Fibroblast of mammary gland (primary cell): ENCODE results near the gene CDKL4.
"Not testable (repeated sequence)": the region's sequence is repeated elsewhere in the genome, so short reads cannot be mapped to it uniquely, and the experiment has no call there.

Experiments used
- DNase-seq: peaks from one replicate; pipeline ENCODE4 v3.0.0-alpha.2; 2010; ENCODE audit warnings: low read depth
- H3K4me3 ChIP-seq: 2 replicates; pipeline ENCODE4 v1.5.1; 2011; ENCODE audit warnings: low read depth, mild to moderate bottlenecking, low read length, moderate library complexity; ENCODE audit not compliant: control insufficient read depth
- TF ChIP-seq, protein P1 (sequence below): conservative IDR thresholded peaks from 2 replicates; pipeline ENCODE4 v1.5.1; 2011; ENCODE audit warnings: low read depth, low read length, inconsistent platforms; ENCODE audit not compliant: control insufficient read depth, insufficient read depth

The CDKL4 gene

DNA sequence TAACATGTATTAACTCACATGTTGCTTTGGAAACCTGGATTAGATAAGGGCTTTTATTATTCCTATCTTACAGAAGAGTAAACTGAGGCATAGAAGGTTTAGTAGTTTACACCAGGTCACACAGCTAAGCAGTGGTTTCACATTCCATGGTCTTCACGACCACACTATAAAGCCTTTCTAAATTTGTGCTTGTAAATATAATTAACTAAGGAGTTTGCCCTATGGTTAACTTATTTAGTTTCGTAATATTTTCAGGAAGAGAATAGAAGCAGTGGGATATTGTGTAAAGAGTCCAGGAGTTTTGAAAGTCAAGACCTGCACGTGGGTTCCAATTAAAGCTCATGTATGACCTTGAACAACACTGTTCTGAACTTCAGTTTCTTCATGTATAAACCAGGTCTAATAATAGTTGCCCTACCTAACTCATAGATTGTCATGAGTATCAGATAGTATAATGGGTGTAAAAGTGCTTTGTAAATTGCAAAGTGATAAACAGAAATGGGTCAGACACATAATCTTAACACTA, 103.4 kb downstream of the CDKL4 start:
- no peak for DNase-seq
- TF ChIP-seq, protein P1, sequence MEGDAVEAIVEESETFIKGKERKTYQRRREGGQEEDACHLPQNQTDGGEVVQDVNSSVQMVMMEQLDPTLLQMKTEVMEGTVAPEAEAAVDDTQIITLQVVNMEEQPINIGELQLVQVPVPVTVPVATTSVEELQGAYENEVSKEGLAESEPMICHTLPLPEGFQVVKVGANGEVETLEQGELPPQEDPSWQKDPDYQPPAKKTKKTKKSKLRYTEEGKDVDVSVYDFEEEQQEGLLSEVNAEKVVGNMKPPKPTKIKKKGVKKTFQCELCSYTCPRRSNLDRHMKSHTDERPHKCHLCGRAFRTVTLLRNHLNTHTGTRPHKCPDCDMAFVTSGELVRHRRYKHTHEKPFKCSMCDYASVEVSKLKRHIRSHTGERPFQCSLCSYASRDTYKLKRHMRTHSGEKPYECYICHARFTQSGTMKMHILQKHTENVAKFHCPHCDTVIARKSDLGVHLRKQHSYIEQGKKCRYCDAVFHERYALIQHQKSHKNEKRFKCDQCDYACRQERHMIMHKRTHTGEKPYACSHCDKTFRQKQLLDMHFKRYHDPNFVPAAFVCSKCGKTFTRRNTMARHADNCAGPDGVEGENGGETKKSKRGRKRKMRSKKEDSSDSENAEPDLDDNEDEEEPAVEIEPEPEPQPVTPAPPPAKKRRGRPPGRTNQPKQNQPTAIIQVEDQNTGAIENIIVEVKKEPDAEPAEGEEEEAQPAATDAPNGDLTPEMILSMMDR: no peak
- H3K4me3 ChIP-seq: no peak overlapping the region

DNA sequence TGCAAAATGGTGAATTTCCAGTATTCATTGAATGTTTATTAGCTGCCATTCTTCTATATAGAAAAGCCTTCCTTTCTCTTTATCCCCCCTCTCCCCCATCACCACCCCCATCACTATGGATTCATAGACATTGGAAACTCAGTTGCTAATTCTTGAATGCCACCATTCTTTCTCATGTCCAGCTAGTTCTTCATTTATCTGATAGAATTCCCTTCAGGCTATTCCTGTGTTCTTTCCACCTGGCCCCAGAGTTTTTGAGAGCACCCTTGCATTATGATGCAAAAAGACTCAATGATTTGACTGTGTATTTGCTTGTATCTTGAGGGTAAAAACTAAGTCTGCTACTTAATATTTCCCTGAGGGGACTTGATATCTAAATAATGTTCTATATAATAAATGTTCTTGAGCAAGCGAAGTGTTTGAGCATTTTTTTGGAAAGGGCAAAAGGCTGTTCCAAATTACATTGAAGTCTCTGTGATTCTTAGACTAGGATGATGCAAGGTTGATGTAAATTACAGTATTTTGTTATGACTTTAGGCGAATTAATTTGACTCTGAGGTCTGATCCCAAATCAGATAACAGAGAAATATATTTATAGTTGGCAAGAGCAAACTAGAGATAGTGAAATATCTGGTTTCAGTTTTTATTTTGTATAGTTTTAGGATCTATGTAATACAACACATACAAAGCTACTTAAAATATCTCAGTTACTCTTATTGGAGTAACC, 104.1 kb downstream of the CDKL4 start:
- TF ChIP-seq, protein P1: no peak
- no peak overlapping the region for H3K4me3 ChIP-seq
- no peak for DNase-seq

DNA sequence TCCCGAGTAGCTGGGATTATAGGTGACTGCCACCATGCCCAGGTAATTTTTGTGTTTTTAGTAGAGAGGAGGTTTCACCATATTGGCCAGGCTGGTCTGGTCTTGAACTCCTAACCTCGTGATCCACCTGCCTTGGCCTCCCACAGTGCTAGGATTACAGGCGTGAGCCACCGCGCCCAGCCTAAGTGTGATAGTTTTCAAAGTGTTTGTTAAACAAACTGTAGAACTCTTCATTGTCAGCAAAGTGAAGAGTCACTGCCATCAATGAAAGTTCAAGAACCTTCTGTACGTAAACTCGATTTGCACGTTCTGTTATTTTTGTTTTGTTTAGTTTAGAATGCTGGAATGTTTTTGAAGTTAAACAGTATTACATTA, 104.9 kb downstream of the CDKL4 start:
- TF ChIP-seq, protein P1: no peak
- no peak overlapping the region for H3K4me3 ChIP-seq
- no peak for DNase-seq

DNA sequence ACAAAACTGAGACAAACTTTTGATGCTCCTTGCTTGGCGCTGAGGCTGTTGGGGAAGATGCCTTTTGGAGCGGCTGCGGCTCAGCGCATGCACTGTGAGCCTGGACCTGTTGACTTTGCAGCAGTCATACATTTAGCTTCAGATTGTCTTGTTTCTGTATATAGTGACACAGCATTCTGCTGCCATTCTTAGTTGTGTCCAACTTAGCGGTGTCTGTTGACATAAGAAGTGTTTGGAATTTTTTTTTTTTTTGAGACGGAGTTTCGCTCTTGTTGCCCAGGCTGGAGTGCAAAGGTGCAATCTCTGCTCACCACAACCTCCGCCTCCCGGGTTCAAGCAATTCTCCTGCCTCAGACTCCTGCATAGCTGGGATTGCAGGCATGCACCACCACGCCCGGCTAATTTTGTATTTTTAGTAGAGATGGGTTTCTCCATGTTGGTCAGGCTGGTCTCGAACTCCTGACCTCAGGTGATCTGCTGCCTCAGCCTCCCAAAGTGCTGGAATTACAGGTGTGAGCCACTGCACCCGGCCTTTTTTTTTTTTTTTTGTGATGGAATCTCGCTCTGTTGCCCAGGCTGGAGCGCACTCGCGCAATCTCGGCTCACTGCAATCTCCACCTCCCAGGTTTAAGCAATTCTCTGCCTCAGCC, 105.5 kb downstream of the CDKL4 start:
- not testable (repeated sequence) for DNase-seq, H3K4me3 ChIP-seq

DNA sequence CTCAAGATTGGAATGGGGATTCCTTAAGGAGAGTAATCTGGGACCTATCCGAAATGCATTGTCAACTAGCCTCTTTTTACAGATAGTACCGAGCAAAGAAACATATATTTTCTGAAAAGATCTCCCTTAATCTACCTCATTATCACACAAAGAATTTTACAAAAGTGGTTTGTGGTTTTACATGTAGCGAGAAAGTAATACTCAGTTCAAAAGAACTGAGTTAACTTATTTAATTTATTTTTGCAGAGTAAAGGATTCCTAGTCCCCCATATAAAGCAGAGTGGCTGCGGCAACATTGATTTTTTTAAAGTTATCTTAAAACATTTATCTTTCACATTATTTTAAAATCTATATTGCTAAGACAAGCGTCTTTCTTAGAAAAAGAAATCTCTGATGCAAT, 107.0 kb downstream of the CDKL4 start:
- TF ChIP-seq, protein P1: no peak
- H3K4me3 ChIP-seq: no peak overlapping the region
- DNase-seq: no peak

DNA sequence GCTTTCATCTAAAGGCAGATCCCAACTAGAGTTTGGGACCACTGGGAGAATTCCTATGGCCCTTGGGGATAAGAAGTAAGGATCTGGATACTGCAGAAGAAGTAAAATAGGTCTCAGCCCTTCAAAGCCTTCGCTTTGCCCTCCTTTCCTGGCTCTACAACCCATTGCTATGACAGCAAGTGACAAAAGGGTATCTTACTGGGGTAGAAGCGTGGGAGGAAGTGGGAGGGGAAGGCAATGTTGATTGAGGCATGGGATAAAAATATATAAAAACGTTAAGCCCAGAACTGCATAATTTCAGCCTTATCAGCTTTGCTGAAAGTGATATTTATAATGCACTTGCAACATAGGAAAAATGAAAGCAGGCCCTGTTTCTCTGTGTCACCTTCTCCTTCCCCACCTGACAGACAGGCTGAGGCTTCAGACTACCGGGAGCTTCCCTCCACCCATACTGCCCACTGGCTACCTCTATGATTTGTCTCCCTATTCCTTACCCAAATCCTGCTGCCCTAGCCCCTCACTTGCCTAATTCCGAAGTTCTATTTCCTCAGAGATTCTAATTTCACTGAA, 108.0 kb downstream of the CDKL4 start:
- H3K4me3 ChIP-seq: no peak overlapping the region

More for the DNA sequence above, 108.0 kb downstream of the CDKL4 start:
- TF ChIP-seq, protein P1: no peak
- no peak for DNase-seq
